GM21367 (cell line): Measurements from ENCODE around the gene TIRAP.
A peak's percentile ranks its signal among the peaks of the same experiment; 100 is the strongest.

Experiments used
- ATAC-seq: cut with Tn5 transposase; IDR thresholded peaks from one replicate; pipeline ENCODE4 v1.9.1; 2021; ENCODE audit not compliant: unreplicated experiment

TIRAP gene

GRCh38 chr11:126318574-126319373 is 35.9 kb downstream of the TIRAP start:
- ATAC-seq: peak; percentile 83

- no peak for ATAC-seq
Measured at GRCh38 chr11:126319374-126319740, 36.5 kb downstream of the TIRAP start.

GRCh38 chr11:126322996-126323395 is 40.1 kb downstream of the TIRAP start:
- no peak for ATAC-seq

GRCh38 chr11:126327281-126328000 is 44.5 kb downstream of the TIRAP start:
- no peak for ATAC-seq

- no peak for ATAC-seq
Measured at GRCh38 chr11:126328001-126328390, 45.1 kb downstream of the TIRAP start.

- ATAC-seq: no peak
Measured at GRCh38 chr11:126328444-126328843, 45.6 kb downstream of the TIRAP start.

- ATAC-seq: no peak
Measured at GRCh38 chr11:126328938-126329643, 46.2 kb downstream of the TIRAP start.

GRCh38 chr11:126329644-126330211 is 46.8 kb downstream of the TIRAP start:
- no peak for ATAC-seq

- ATAC-seq: no peak
Measured at GRCh38 chr11:126331286-126331685, 48.4 kb downstream of the TIRAP start.

- ATAC-seq: no peak
Measured at GRCh38 chr11:126332221-126332711, 49.4 kb downstream of the TIRAP start.

GRCh38 chr11:126333142-126333541 is 50.2 kb downstream of the TIRAP start:
- ATAC-seq: no peak

- no peak for ATAC-seq
Measured at GRCh38 chr11:126334659-126335462, 52.0 kb downstream of the TIRAP start.

- no peak for ATAC-seq
Measured at GRCh38 chr11:126335463-126335760, 52.5 kb downstream of the TIRAP start.

GRCh38 chr11:126336138-126336541 is 53.2 kb downstream of the TIRAP start:
- no peak for ATAC-seq

GRCh38 chr11:126336671-126337101 is 53.8 kb downstream of the TIRAP start:
- ATAC-seq: no peak

GRCh38 chr11:126337126-126337473 is 54.2 kb downstream of the TIRAP start:
- ATAC-seq: no peak

- ATAC-seq: no peak
Measured at GRCh38 chr11:126337474-126338241, 54.8 kb downstream of the TIRAP start.

GRCh38 chr11:126338346-126339055 is 55.6 kb downstream of the TIRAP start:
- no peak for ATAC-seq
